GM23248 (cell line): ENCODE results near the gene SEMA7A.

Source experiments
- EZH2 ChIP-seq: fragments of 200-600 bp; sonication (generic); IDR thresholded peaks from 2 replicates; pipeline ENCODE4 v1.6.1; 2018; ENCODE audit warnings: antibody characterized with exemption, mild to moderate bottlenecking; ENCODE audit not compliant: insufficient read depth, poor library complexity, severe bottlenecking
- EZH2phosphoT487 ChIP-seq: fragments of 200-600 bp; sonication (generic); IDR thresholded peaks from 2 replicates; pipeline ENCODE4 v1.6.1; 2018; ENCODE audit warnings: antibody characterized with exemption, moderate library complexity, mild to moderate bottlenecking, low read depth; ENCODE audit not compliant: insufficient read depth

GRCh38 chr15:74384881-74385643, 48.7 kb downstream of the SEMA7A start:
- TF ChIP-seq EZH2phosphoT487 (no peak), EZH2 (no peak)
